ENCODE results near the gene TGIF2. TPM values are rescaled to one million over a fixed set of nuclear protein-coding genes. Genes with fewer than 3 reads are reported as not detected.
A peak's percentile ranks its signal among the peaks of the same experiment; 100 is the strongest.

The TGIF2 gene
- total and polyA plus RNA-seq, 2 of the 13 experiments (the other 11 are each of a cell fraction or from before 2014, with no cell fraction given), result 41.3 to 53.9 TPM

- TF ChIP-seq KDM3A (CRISPR knock-in tag; IDR thresholded peaks at IDR 0.05; ENCODE audit: low read depth), result no peak
- TF ChIP-seq XBP1 (CRISPR knock-in tag; IDR thresholded peaks at IDR 0.05), result no peak
- TF ChIP-seq ZFP1 (CRISPR knock-in tag; IDR thresholded peaks at IDR 0.05), result no peak
- TF ChIP-seq ZNF468 (CRISPR knock-in tag; IDR thresholded peaks at IDR 0.05), result no peak
- no peak for TF ChIP-seq CSRNP2 (CRISPR knock-in tag; conservative IDR thresholded peaks at IDR 0.05; ENCODE audit: low read depth)
- TF ChIP-seq ATF6 (CRISPR knock-in tag; conservative IDR thresholded peaks at IDR 0.05), result no peak
- no peak for TF ChIP-seq SMAD1 (CRISPR knock-in tag; IDR thresholded peaks at IDR 0.05; ENCODE audit: borderline replicate concordance, low read depth)
- TF ChIP-seq ZUFSP (CRISPR knock-in tag; IDR thresholded peaks at IDR 0.05; ENCODE audit: borderline replicate concordance), result no peak
- no peak for TF ChIP-seq ZKSCAN5 (CRISPR knock-in tag; IDR thresholded peaks at IDR 0.05)
- no peak for TF ChIP-seq ZNF737 (CRISPR knock-in tag; IDR thresholded peaks at IDR 0.05; ENCODE audit: borderline replicate concordance)
- TF ChIP-seq RXRA (CRISPR knock-in tag; IDR thresholded peaks at IDR 0.05), result no peak; the same call in 1 of the 2 replicates
- peak; percentile 13; the same call in 1 of the 2 replicates for TF ChIP-seq GFI1 (CRISPR knock-in tag; IDR thresholded peaks at IDR 0.05; ENCODE audit: borderline replicate concordance)
- no peak for TF ChIP-seq LRRFIP1 (CRISPR knock-in tag; conservative IDR thresholded peaks at IDR 0.05)
- TF ChIP-seq TMF1 (CRISPR knock-in tag; IDR thresholded peaks at IDR 0.05; ENCODE audit: low read depth), result no peak
- peak; percentile 50 for TF ChIP-seq NR2F6 (IDR thresholded peaks at IDR 0.05)
- 0 out of 2 replicates have a peak, but pooled peaks have one; percentile 12 for TF ChIP-seq NR2F6 (CRISPR knock-in tag; IDR thresholded peaks at IDR 0.05)
- TF ChIP-seq ATAD3A (CRISPR knock-in tag; IDR thresholded peaks at IDR 0.05), result no peak
- TF ChIP-seq ZNF644 (CRISPR knock-in tag; IDR thresholded peaks at IDR 0.05; ENCODE audit: low read depth), result no peak
- no peak for TF ChIP-seq ELK4 (CRISPR knock-in tag; IDR thresholded peaks at IDR 0.05; ENCODE audit: borderline replicate concordance)
- no peak for TF ChIP-seq ZBTB39 (CRISPR knock-in tag; IDR thresholded peaks at IDR 0.05)
- TF ChIP-seq MAFK (conservative IDR thresholded peaks at IDR 0.05 in 1 of 2, IDR thresholded peaks at IDR 0.05 in 1 of 2; ENCODE audit: low read length in 2 of 2), result no peak
Measured at GRCh38 chr20:36628076-36628475, 54.7 kb downstream of the TGIF2 start (continued).
